Transverse colon (tissue), 4 donors: ENCODE results near the gene ANKRD44.

Source experiments
- CTCF ChIP-seq, 5 experiments: fragments of 200-600 bp in 3 of 5; fragments of 450-650 bp in 2 of 5; sonication (generic) in 3 of 5; IDR thresholded peaks; 1 replicate in 2 of 5; 2 replicates in 3 of 5; pipeline ENCODE4 v1.5.1; 2016 to 2017; ENCODE audit warnings: antibody characterized with exemption in 5 of 5, inconsistent platforms in 3 of 5, mild to moderate bottlenecking in 2 of 5, moderate library complexity in 1 of 5
- EP300 ChIP-seq: sonication (generic); formaldehyde crosslinking; IDR thresholded peaks from one replicate; pipeline ENCODE4 v1.6.1; 2017; ENCODE audit warnings: antibody characterized with exemption, low read depth
- POLR2A ChIP-seq: fragments of 450-650 bp; IDR thresholded peaks from one replicate; pipeline ENCODE4 v1.6.1; 2016; ENCODE audit warnings: antibody characterized with exemption, mild to moderate bottlenecking, moderate library complexity
- POLR2AphosphoS5 ChIP-seq, 3 donors: sonication (generic); formaldehyde crosslinking; IDR thresholded peaks; one replicate each; pipeline ENCODE4 v1.6.1; 2016; ENCODE audit warnings: antibody characterized with exemption in 3 of 3

GRCh38 chr2:197241153-197241552, 69.4 kb downstream of the ANKRD44 start:
- no peak for TF ChIP-seq CTCF (IDR thresholded peaks at IDR 0.05)
- no peak for TF ChIP-seq POLR2A
- TF ChIP-seq POLR2AphosphoS5 (IDR thresholded peaks at IDR 0.05), result no peak
- no peak for TF ChIP-seq EP300
